T-helper 1 cell treated with Interleukin-12 subunit alpha and Interleukin-12 subunit beta and Interleukin-4 antibody, amounts not matched to agents 30 μg/mL and 1 μg/mL, for 36 hours (primary cell): ENCODE measurements around the gene GJB2.

Source experiments
- H3K27ac Mint-ChIP-seq: one replicate; pipeline ENCODE4 v1.8.0; 2021; ENCODE audit warnings: mild to moderate bottlenecking, mixed read lengths
- H3K27me3 Mint-ChIP-seq: one replicate; pipeline ENCODE4 v1.8.0; 2021; ENCODE audit warnings: low read depth, mixed read lengths
- H3K36me3 Mint-ChIP-seq: one replicate; pipeline ENCODE4 v1.8.0; 2021; ENCODE audit warnings: low read depth, mixed read lengths
- H3K4me1 Mint-ChIP-seq: one replicate; pipeline ENCODE4 v1.8.0; 2021; ENCODE audit warnings: low read depth, mixed read lengths
- H3K4me3 Mint-ChIP-seq: one replicate; pipeline ENCODE4 v1.8.0; 2021; ENCODE audit warnings: mild to moderate bottlenecking, moderate library complexity, mixed read lengths
- H3K9me3 Mint-ChIP-seq: one replicate; pipeline ENCODE4 v1.8.0; 2021; ENCODE audit warnings: mixed read lengths

The GJB2 gene

GRCh38 chr13:20185366-20186056, 7.2 kb downstream of the GJB2 start:
- H3K9me3 Mint-ChIP-seq, result no peaks in the 10 kb centered on the region
- no peak overlapping the region for H3K27ac Mint-ChIP-seq
- no peaks in the 10 kb centered on the region for H3K36me3 Mint-ChIP-seq
- peaks cover 51% of the 10 kb centered on the region for H3K27me3 Mint-ChIP-seq
- no peak overlapping the region for H3K4me3 Mint-ChIP-seq
- H3K4me1 Mint-ChIP-seq, result no peaks in the 10 kb centered on the region

GRCh38 chr13:20182231-20182846, 10.4 kb downstream of the GJB2 start:
- H3K9me3 Mint-ChIP-seq, result no peaks in the 10 kb centered on the region
- H3K27ac Mint-ChIP-seq, result no peak overlapping the region
- H3K27me3 Mint-ChIP-seq, result peaks cover 57% of the 10 kb centered on the region
- no peak overlapping the region for H3K4me3 Mint-ChIP-seq
- H3K36me3 Mint-ChIP-seq, result no peaks in the 10 kb centered on the region
- no peaks in the 10 kb centered on the region for H3K4me1 Mint-ChIP-seq

GRCh38 chr13:20181188-20181587, 11.6 kb downstream of the GJB2 start:
- Mint-ChIP-seq H3K4me1 (no peaks in the 10 kb centered on the region), H3K9me3 (no peaks in the 10 kb centered on the region), H3K27me3 (peaks cover 61% of the 10 kb centered on the region), H3K36me3 (no peaks in the 10 kb centered on the region), H3K4me3 (no peak overlapping the region), H3K27ac (no peak overlapping the region)

- no peak overlapping the region for H3K4me3 Mint-ChIP-seq
- no peaks in the 10 kb centered on the region for H3K9me3 Mint-ChIP-seq
- H3K36me3 Mint-ChIP-seq, result no peaks in the 10 kb centered on the region
- H3K4me1 Mint-ChIP-seq, result peaks cover 3% of the 10 kb centered on the region
- no peak overlapping the region for H3K27ac Mint-ChIP-seq
- H3K27me3 Mint-ChIP-seq, result peaks cover 81% of the 10 kb centered on the region
Measured at GRCh38 chr13:20178156-20178555, 14.6 kb downstream of the GJB2 start.

GRCh38 chr13:20177049-20177831, 15.5 kb downstream of the GJB2 start:
- H3K27me3 Mint-ChIP-seq, result peaks cover 83% of the 10 kb centered on the region
- H3K27ac Mint-ChIP-seq, result no peak overlapping the region
- H3K36me3 Mint-ChIP-seq, result no peaks in the 10 kb centered on the region
- H3K4me3 Mint-ChIP-seq, result no peak overlapping the region
- H3K4me1 Mint-ChIP-seq, result peaks cover 3% of the 10 kb centered on the region
- H3K9me3 Mint-ChIP-seq, result no peaks in the 10 kb centered on the region

GRCh38 chr13:20175907-20176652, 16.7 kb downstream of the GJB2 start:
- Mint-ChIP-seq H3K36me3 (no peaks in the 10 kb centered on the region), H3K9me3 (no peaks in the 10 kb centered on the region), H3K4me3 (no peak overlapping the region), H3K27ac (no peak overlapping the region), H3K27me3 (peaks cover 82% of the 10 kb centered on the region), H3K4me1 (peaks cover 3% of the 10 kb centered on the region)

GRCh38 chr13:20175406-20175794, 17.3 kb downstream of the GJB2 start:
- Mint-ChIP-seq H3K27me3 (peaks cover 75% of the 10 kb centered on the region), H3K4me3 (no peak overlapping the region), H3K36me3 (no peaks in the 10 kb centered on the region), H3K27ac (no peak overlapping the region), H3K4me1 (peaks cover 3% of the 10 kb centered on the region), H3K9me3 (no peaks in the 10 kb centered on the region)

- Mint-ChIP-seq H3K36me3 (no peaks in the 10 kb centered on the region), H3K27ac (no peak overlapping the region), H3K4me3 (no peak overlapping the region), H3K27me3 (peaks cover 72% of the 10 kb centered on the region), H3K4me1 (peaks cover 3% of the 10 kb centered on the region), H3K9me3 (no peaks in the 10 kb centered on the region)
Measured at GRCh38 chr13:20174656-20175405, 17.9 kb downstream of the GJB2 start.

GRCh38 chr13:20173116-20173746, 19.5 kb downstream of the GJB2 start:
- Mint-ChIP-seq H3K4me1 (peaks cover 7% of the 10 kb centered on the region), H3K36me3 (no peaks in the 10 kb centered on the region), H3K27me3 (peaks cover 60% of the 10 kb centered on the region), H3K4me3 (no peak overlapping the region), H3K9me3 (no peaks in the 10 kb centered on the region), H3K27ac (no peak overlapping the region)

GRCh38 chr13:20171364-20171763, 21.4 kb downstream of the GJB2 start:
- no peak overlapping the region for H3K4me3 Mint-ChIP-seq
- H3K4me1 Mint-ChIP-seq, result peaks cover 7% of the 10 kb centered on the region
- H3K36me3 Mint-ChIP-seq, result no peaks in the 10 kb centered on the region
- no peaks in the 10 kb centered on the region for H3K9me3 Mint-ChIP-seq
- peaks cover 55% of the 10 kb centered on the region for H3K27me3 Mint-ChIP-seq
- no peak overlapping the region for H3K27ac Mint-ChIP-seq

GRCh38 chr13:20170921-20171320, 21.8 kb downstream of the GJB2 start:
- peaks cover 7% of the 10 kb centered on the region for H3K4me1 Mint-ChIP-seq
- no peaks in the 10 kb centered on the region for H3K9me3 Mint-ChIP-seq
- no peak overlapping the region for H3K4me3 Mint-ChIP-seq
- H3K36me3 Mint-ChIP-seq, result no peaks in the 10 kb centered on the region
- H3K27me3 Mint-ChIP-seq, result peaks cover 53% of the 10 kb centered on the region
- H3K27ac Mint-ChIP-seq, result no peak overlapping the region

- H3K4me1 Mint-ChIP-seq, result peaks cover 6% of the 10 kb centered on the region
- no peak overlapping the region for H3K27ac Mint-ChIP-seq
- peaks cover 42% of the 10 kb centered on the region for H3K27me3 Mint-ChIP-seq
- H3K36me3 Mint-ChIP-seq, result no peaks in the 10 kb centered on the region
- no peaks in the 10 kb centered on the region for H3K9me3 Mint-ChIP-seq
- no peak overlapping the region for H3K4me3 Mint-ChIP-seq
Measured at GRCh38 chr13:20168396-20168795, 24.3 kb downstream of the GJB2 start.

- Mint-ChIP-seq H3K27ac (no peak overlapping the region), H3K9me3 (no peaks in the 10 kb centered on the region), H3K36me3 (no peaks in the 10 kb centered on the region), H3K4me3 (no peak overlapping the region), H3K27me3 (peaks cover 43% of the 10 kb centered on the region), H3K4me1 (peaks cover 12% of the 10 kb centered on the region)
Measured at GRCh38 chr13:20165417-20166257, 27.1 kb downstream of the GJB2 start.
